ENCODE measurements around the gene SFMBT1. TPM values are rescaled to one million over a fixed set of nuclear protein-coding genes. Genes with fewer than 3 reads are reported as not detected.

The SFMBT1 gene
- polyA plus RNA-seq, 2 of the 4 experiments (the other 2 are of a cell fraction), result 7.0 to 9.9 TPM

DNA sequence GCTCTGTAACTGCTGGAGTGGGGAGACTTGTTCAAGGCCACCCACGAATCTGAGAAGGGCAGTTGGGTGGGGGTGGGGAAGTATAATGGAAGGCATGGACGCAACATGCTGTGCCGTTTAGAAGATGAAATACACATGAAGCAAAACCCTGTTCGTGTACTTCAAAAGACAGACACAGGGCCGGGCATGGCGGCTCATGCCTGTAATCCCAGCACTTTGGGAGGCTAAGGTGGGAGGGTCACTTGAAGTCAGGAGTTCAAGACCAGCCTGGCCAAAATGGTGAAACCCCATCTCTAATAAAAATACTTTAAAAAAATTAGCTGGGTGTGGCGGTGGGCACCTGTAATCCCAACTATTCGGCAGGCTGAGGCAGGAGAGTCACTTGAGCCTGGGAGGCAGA lies 36.9 kb upstream of the SFMBT1 start:
- Histone ChIP-seq H3K4me1 (no peaks in the 10 kb centered on the region), H3K27ac (no peak overlapping the region), H3K9me3 (no peaks in the 10 kb centered on the region), H3K4me2 (no peak overlapping the region), H3K4me3 (no peak overlapping the region)
- ATAC-seq (no peak), DNase-seq (ENCODE audit: low read depth in 1 of 2, low spot score in 1 of 2) (no peak), FAIRE-seq (no peak)
- no peak for TF ChIP-seq HOXB13 (CRISPR knock-in tag; IDR thresholded peaks at IDR 0.05; ENCODE audit: low read depth)
- no peak for TF ChIP-seq ESRRA (IDR thresholded peaks at IDR 0.05; ENCODE audit: borderline replicate concordance, low read length)
- TF ChIP-seq POLR2A (IDR thresholded peaks at IDR 0.05; ENCODE audit: low read length), result no peak
- TF ChIP-seq HEYL (CRISPR knock-in tag; IDR thresholded peaks at IDR 0.05), result no peak
- no peak for TF ChIP-seq NFE2L2 (conservative IDR thresholded peaks at IDR 0.05; ENCODE audit: low read length)
- no peak for TF ChIP-seq GATA3 (IDR thresholded peaks at IDR 0.05; ENCODE audit: borderline replicate concordance)
- TF ChIP-seq KDM5A (IDR thresholded peaks at IDR 0.05), result no peak
- no peak for TF ChIP-seq TP53 (CRISPR knock-in tag; IDR thresholded peaks at IDR 0.05)
- TF ChIP-seq SREBF2 (IDR thresholded peaks at IDR 0.05), result no peak
- no peak for TF ChIP-seq JUNB (IDR thresholded peaks at IDR 0.05)
- no peak for TF ChIP-seq CEBPB (IDR thresholded peaks at IDR 0.05)
- no peak for TF ChIP-seq CHD4 (IDR thresholded peaks at IDR 0.05; ENCODE audit: borderline replicate concordance)
- POLR2A ChIA-PET, result no interaction called here
- 84% methylated on average over 7 of the region's 8 CpGs for WGBS (ENCODE audit: missing lambda C conversion rate)
- CTCF ChIA-PET, result interaction anchor here (1.0 to 2.2 kb wide), 2 partner anchors 10 to 58 kb away, joined by 3 to 11 read pairs; no protein-coding TSS in a partner anchor

DNA sequence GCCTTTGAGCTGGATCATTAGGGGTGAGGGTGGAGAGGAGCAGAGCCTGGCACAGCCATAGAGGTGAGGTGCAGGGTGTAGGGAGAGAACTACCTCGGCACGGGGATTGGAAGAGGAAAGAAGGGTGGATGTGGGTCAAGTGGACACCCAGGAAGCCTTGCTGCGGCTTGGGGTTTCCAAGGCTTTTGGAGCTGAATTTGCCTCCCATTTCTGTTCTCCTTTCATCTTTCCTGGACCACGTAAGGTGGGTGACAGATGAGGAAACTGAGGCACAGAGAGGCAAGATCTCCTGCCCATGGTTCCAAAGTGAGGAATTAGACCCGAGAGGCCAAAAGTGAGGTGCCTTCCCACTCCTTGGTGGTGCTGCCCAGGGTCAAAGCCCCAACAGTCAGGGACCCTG lies 35.4 kb upstream of the SFMBT1 start:
- ChIA-PET POLR2A (no interaction called here), CTCF (no interaction called here)
- no peak overlapping the region for H3K4me3 ChIP-seq
- no peak overlapping the region for H3K27ac ChIP-seq
- DNase-seq (ENCODE audit: low read depth in 1 of 2, low spot score in 1 of 2) (no peak), ATAC-seq (no peak), FAIRE-seq (no peak)
- no peaks in the 10 kb centered on the region for H3K4me1 ChIP-seq
- TF ChIP-seq ZNF302 (CRISPR knock-in tag; IDR thresholded peaks at IDR 0.05), result no peak
- TF ChIP-seq FOSB (CRISPR knock-in tag; IDR thresholded peaks at IDR 0.05), result no peak
- no peak for TF ChIP-seq EHMT2 (IDR thresholded peaks at IDR 0.05; ENCODE audit: low read depth)
- TF ChIP-seq POLR2AphosphoS2 (conservative IDR thresholded peaks at IDR 0.05; ENCODE audit: low read length), result no peak
- no peak for TF ChIP-seq KDM5A (IDR thresholded peaks at IDR 0.05)
- TF ChIP-seq GATA3 (IDR thresholded peaks at IDR 0.05; ENCODE audit: borderline replicate concordance), result no peak
- TF ChIP-seq, protein P1, sequence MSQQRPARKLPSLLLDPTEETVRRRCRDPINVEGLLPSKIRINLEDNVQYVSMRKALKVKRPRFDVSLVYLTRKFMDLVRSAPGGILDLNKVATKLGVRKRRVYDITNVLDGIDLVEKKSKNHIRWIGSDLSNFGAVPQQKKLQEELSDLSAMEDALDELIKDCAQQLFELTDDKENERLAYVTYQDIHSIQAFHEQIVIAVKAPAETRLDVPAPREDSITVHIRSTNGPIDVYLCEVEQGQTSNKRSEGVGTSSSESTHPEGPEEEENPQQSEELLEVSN (IDR thresholded peaks at IDR 0.05; ENCODE audit: borderline replicate concordance, low read depth), result no peak
- no peak for TF ChIP-seq ZFP36 (IDR thresholded peaks at IDR 0.05; ENCODE audit: borderline replicate concordance, partially characterized antibody)
- no peak for TF ChIP-seq CEBPB (IDR thresholded peaks at IDR 0.05)
- TF ChIP-seq HEYL (CRISPR knock-in tag; IDR thresholded peaks at IDR 0.05), result no peak
- H3K9me3 ChIP-seq, result no peaks in the 10 kb centered on the region
- WGBS (ENCODE audit: missing lambda C conversion rate), result 91% methylated on average over 5 of the region's 5 CpGs
- H3K4me2 ChIP-seq, result no peak overlapping the region

DNA sequence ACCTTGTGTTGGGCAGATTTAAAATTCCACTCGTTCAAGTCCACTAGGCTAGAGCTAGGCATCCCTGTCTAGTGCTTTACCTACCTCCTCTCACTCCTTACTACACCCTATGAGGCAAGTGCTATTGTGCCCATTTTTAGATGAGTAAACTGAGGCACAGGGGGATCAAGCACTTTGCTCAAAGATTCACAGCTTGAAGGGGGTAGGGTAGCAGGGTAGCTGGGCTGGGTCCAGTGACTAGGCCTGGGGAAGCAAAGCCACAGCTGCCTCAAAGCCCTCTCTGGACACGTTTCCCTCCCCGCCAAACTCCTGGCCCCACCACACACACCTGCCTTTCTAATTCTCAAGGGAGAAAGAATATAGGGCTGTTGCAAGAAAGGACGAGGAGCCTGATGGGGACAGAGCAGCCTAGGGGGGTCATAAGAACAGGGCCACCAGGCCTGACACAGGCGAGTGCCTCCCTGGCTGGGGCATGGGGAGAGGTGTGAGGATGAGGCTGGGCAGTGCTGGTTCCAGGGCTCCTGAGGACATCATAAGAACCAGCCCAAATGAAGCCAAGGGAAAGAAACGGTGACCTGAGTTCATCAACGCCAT lies 34.8 kb upstream of the SFMBT1 start:
- Histone ChIP-seq H3K4me2 (no peak overlapping the region), H3K27ac (no peak overlapping the region), H3K4me3 (no peak overlapping the region), H3K9me3 (no peaks in the 10 kb centered on the region), H3K4me1 (no peaks in the 10 kb centered on the region)
- WGBS (ENCODE audit: missing lambda C conversion rate), result 75% methylated on average over 7 of the region's 7 CpGs
- FAIRE-seq, result no peak
- TF ChIP-seq, protein P2, sequence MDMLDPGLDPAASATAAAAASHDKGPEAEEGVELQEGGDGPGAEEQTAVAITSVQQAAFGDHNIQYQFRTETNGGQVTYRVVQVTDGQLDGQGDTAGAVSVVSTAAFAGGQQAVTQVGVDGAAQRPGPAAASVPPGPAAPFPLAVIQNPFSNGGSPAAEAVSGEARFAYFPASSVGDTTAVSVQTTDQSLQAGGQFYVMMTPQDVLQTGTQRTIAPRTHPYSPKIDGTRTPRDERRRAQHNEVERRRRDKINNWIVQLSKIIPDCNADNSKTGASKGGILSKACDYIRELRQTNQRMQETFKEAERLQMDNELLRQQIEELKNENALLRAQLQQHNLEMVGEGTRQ (IDR thresholded peaks at IDR 0.05), result no peak
- TF ChIP-seq, protein P1 (IDR thresholded peaks at IDR 0.05; ENCODE audit: borderline replicate concordance, low read depth), result no peak
- TF ChIP-seq HOXA7 (CRISPR knock-in tag; IDR thresholded peaks at IDR 0.05) (no peak), ZC3H11A (IDR thresholded peaks at IDR 0.05) (no peak), RARB (CRISPR knock-in tag; IDR thresholded peaks at IDR 0.05) (no peak), BHLHE40 (IDR thresholded peaks at IDR 0.05; ENCODE audit: low read depth, low read length) (no peak), POLR2A (IDR thresholded peaks at IDR 0.05; ENCODE audit: low read length) (no peak), FOSL2 (IDR thresholded peaks at IDR 0.05) (no peak), FOSL2 (CRISPR knock-in tag; IDR thresholded peaks at IDR 0.05) (no peak), CHD2 (IDR thresholded peaks at IDR 0.05; ENCODE audit: low read length, partially characterized antibody) (no peak), TP53 (CRISPR knock-in tag; IDR thresholded peaks at IDR 0.05) (no peak), JUN (IDR thresholded peaks at IDR 0.05) (no peak)
- TF ChIP-seq, protein P3, sequence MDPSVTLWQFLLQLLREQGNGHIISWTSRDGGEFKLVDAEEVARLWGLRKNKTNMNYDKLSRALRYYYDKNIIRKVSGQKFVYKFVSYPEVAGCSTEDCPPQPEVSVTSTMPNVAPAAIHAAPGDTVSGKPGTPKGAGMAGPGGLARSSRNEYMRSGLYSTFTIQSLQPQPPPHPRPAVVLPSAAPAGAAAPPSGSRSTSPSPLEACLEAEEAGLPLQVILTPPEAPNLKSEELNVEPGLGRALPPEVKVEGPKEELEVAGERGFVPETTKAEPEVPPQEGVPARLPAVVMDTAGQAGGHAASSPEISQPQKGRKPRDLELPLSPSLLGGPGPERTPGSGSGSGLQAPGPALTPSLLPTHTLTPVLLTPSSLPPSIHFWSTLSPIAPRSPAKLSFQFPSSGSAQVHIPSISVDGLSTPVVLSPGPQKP (IDR thresholded peaks at IDR 0.05; ENCODE audit: low read depth, low read length), result no peak
- TF ChIP-seq, protein P4, sequence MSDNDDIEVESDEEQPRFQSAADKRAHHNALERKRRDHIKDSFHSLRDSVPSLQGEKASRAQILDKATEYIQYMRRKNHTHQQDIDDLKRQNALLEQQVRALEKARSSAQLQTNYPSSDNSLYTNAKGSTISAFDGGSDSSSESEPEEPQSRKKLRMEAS (IDR thresholded peaks at IDR 0.05), result no peak
- DNase-seq (ENCODE audit: low read depth in 1 of 2, low spot score in 1 of 2), result no peak
- ChIA-PET CTCF (interaction anchor here (0.7 to 1.0 kb wide), 2 partner anchors 34 to 230 kb away, joined by 3 read pairs; no protein-coding TSS in a partner anchor), POLR2A (no interaction called here)
- no peak for ATAC-seq
